ENCODE measurements around the gene FAM89B.

DNA sequence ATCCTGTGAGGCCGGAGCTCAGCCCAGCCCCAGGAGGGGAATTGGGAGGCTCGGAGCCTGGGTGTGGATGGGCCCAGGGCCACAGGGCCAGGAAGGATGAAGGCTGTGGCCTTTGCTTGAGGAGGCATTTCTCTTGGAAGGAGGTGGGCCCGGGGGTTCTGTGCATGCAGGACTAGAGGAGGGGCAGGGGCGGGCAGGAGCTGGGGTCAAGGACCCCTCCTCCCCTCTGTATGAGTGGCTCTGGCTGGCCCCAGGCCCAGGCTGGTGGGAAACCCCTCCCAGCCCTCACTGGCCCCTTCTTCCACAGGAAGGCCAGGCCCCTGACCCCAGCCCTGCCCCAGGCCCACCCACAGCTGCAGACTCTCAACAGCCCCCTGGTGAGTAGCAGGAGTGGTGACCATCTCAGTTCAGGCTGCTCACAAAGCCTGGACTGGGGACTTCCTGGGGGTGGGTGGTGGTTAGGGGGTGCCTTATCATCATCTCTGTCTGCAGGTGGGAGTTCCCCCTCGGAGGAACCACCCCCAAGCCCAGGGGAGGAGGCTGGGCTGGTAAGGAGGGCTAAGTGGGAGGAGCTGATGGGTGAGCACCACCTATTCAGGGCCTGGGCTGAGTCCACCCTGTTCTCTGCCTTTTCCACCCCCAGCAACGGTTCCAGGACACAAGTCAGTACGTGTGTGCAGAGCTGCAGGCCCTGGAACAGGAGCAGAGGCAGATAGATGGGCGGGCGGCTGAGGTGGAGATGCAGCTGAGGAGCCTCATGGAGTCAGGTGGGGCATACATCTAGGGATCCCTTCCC, 17.3 kb downstream of the FAM89B start:
- TF ChIP-seq POLR2A (IDR thresholded peaks at IDR 0.05) (no peak), CTCF (IDR thresholded peaks at IDR 0.05) (no peak)
